Stimulated activated CD4-positive, alpha-beta T cell treated with anti-CD3 and anti-CD28 coated beads, Interleukin-1b, Interleukin-23, amount 100 ng/mL, for 48 hours (primary cell): ENCODE data around the gene ASTN2.

Experiments used
- DNase-seq: peaks from one replicate; pipeline ENCODE4 v3.0.0-alpha.2; 2020

The ASTN2 gene

DNA sequence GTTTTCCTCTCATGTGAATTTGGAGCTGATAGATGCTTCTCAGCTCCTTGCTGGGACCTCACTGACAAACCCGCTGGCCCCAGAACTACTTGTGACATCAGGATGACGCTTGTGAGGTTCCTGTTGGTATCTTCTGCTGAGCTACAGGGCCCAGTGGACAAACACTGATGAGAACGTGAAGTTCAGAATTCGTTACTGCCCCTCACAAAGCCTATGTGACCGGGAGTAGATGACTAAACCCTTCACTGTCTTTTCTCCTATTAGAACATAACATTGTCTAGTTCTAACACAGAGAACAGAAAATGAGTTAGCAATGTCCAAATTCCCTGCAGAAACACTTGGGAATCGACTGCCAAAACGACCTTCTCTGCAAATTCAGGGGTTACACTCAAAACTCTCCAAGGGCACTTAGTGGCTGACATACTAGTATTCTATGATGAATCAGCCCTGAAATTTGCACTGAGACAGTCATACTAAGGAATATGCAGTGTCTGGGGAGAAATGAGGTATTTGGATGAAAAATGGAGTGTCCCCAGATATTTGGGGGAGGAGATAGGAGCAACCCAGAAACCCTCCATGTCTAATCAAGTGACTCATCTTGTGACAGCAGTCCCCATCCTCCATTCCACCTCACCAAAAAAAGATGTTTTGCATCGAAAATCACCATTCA is 871.0 kb downstream of the ASTN2 start:
- no peak for DNase-seq

DNA sequence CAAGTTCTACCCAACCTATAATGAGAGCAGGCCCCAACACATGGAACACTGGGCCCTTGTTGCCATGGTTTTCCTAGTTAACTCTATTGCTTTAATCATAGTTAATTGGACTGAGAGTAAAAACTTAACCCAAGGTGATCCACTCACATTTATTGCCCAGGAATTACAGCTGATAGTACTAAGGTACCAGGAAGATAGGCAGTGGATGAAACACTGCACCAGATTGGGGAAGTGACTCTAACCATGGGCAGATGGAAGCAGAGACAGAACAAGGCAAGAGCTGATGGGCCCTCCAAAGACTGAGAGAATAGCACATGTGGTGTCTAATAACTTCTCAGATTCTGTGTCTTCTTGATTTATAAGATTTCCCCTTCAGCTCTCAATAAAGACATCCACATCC is 873.5 kb downstream of the ASTN2 start:
- no peak for DNase-seq

DNA sequence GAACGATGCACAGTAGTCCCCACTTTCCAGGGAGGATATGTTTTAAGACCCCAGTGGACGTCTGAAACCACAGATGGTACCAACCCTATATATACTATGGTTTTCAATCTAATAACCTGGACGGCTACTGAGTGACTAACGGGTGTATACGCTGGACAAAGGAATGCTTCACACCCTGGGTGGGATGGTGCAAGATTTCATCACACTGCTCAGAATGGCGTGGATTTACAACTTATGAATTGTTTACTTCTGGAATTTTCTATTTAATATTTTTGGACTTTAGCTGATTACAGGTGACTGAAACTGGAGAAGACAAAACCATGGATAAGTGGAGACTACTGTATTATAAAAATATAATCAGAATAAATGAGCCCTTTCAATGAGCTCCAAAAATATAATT is 875.3 kb downstream of the ASTN2 start:
- no peak for DNase-seq

DNA sequence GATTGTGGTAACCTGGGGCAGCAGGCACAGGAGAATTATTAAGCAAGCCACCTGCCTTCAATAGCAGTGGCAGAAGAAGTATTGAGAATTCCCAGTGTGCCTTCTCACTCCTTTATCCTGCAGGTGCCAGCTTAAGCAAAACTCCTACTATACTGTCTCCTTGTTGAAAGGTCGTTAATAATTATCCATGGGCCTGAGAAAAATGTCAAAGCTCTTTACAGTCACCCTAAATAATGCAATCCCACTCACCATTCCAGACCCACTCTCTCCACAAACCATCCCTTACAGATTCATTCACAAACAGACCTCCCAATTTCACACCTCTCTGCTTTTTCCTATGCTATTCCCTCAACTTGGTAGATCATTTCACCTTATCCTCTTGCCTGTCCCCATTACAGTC is 889.2 kb downstream of the ASTN2 start:
- DNase-seq = no peak

DNA sequence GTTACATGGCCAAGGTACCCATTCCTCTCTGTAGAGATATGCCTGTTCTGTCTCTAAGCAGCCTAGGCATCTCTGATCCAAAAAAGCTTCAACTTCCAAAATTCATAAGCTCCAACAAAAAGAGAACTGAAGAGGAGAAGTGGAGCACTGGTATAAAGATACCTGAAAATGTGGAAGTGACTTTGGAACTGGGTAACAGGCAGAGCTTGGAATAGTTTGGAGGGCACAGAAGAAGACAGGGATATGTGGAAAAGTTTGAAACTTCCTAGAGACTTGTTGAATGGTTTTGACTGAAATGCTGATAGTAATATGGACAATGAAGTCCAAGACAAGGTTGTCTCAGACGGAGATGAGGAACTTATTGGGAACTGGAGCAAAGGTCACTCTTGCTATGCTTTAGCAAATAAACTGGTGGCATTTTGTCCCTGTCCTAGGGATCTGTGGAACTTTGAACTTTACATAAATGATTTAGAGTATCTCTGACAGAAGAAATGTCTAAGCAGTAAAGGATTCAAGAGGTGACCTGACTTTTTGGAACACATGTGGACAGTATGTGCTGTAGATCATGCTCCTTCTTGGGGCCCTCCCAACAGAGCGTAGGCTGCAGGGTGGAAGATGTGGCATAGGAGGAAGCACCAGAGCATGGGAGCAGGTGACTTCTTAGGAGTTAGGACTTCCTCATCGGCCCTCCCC is 889.9 kb downstream of the ASTN2 start:
- no peak for DNase-seq

DNA sequence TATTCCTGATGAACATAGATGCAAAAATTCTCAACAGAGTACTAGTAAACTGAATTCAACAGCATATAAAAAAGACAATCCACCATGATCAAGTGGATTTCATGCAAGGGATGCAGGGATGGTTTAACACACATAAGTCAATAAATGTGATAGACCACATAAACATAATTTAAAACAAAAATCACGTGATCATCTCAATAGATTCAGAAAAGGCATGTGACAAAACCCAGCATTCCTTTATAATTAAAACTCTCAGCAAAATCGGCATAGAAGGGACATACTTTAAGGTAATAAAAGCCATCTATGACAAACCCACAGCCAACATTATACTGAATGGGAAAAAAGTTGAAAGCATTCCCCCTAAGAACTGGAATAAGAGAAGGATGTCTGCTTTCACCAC is 894.6 kb downstream of the ASTN2 start:
- DNase-seq = no peak

DNA sequence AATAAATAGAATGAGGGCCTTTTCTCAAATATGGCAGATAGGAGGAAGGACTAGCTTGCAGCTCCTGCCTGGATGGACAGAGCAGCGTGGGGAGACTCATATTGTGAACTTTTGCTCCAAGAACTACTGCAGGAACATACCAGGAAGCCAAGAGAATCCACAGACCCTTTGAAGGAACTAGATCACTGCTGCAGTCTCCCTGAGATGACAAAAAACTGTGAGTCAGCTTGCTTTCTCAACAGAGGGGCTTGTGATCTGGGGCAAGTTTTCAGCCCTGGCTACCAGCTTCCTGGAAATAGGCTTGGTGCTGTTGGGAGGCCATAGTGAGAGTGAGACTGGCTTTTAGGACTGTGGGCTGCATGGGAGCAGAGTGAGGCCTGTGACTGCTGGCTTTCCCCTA is 898.4 kb downstream of the ASTN2 start:
- DNase-seq = no peak

DNA sequence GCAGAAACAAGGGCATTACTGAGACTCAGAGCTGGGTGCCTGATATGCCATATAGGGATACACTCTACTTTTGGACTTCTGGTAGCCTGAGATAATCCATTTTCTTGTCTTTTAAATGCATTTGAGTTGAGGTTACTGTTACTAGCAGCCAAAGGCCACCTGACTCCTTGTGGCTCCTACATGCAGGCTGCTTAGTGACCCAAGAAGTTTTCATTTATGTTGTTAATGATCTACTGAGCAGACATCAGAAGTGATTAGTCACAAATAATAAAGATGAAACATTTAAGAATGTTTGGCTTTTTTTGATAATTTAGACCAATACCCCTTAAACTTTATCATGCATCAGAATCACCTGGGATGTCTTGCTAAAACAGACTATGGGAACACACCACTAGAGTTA is 899.3 kb downstream of the ASTN2 start:
- no peak for DNase-seq

DNA sequence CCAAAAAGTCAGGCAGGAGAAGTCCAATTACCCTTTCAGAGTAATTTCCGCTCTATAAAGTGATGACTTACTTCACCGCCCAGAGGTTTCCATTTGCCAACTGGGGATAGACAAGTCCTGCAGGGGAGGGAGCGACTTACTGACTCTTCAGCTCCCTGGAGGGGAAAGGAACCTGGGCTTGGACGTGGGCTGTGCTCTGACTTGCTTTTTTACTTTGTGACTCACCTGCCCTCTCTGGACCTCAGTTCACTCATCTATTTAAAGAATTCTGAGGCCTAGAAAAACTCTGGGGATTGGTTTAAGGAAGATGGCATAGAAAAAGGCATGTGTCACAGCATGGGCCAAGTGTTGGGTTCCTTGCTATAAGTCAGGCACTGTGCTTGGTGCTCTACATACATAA is 908.2 kb downstream of the ASTN2 start:
- DNase-seq = no peak

DNA sequence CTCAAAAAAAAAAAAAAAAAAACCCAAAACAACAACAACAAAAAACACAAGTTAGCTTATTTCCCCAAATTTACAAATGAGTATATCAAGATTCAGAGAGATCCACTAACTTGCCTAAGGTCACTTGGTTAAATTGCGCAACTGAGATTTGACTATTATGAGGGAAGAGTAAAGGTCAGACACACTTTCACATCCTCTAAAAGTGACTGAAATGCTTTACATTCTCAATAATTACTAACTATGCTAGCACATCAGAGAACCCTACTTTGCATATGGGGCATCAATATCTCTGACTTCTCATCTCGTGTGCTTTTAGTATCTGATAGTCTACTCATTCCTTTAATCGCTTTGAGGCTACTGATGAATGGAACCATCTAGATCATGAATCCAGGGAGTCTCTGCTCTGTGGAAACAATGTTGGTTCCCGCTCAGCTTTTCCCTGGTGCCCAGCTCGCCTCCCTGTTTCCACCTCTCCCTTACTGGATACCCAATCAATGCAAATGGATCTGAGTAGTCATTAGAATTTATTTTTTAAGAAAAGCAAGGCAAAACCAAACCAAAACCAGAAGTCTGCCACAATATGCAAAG is 909.9 kb downstream of the ASTN2 start:
- DNase-seq = no peak

DNA sequence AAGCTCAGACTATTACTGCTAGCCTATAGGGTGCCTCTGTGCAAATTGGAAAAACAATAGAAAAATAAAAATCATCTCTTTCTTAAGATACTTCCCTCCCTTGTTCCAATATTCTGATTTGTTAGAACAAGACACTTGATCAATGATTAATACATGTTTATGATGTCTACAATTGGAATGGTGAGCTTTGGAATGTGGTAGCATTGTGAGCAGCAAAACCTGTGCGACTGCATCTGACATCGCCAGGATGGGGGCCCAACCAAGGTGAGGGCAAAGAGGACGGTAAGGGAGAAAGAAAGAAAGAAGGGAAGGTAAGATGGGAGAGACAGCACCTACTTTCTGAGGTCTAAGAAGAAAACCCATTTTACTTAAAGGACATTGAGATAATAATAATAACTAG is 910.8 kb downstream of the ASTN2 start:
- DNase-seq = no peak

DNA sequence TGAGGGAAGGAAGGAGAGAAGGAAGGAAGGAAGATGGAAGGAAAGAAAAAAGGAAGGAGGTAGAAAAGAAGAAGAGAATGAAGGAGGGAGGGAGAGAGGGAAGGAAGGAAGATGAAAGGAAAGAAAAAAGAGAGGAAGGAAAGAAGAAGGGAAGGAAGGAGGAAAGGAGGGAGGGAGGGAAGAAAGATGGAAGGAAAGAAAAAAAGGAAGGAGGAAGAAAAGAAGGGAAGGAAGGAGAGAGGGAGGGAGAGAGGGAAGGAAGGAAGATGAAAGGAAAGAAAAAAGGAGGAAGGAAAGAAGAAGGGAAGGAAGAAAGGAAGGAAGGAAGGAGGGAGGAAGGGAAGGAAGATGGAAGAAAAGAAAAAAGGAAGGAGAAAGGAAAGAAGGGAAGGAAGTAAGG is 912.1 kb downstream of the ASTN2 start:
- DNase-seq = no peak

DNA sequence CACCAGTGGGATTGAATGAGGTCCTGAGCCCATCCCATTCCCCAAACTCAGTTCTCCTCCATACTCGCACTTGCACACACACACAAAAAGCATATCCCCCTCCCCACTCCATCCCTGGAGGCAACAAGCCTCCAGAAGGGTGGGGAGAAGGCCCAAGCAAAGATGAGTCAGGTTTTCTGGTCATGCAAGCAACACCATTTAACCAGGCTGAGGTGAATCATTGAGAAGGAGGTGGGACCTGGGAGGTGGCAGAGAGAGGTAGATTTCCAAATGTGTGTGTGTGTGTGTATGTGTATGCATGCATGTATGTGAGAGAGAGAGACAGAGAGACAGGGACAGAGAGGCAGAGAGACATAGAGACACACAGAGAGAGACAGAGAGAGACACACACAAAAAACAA is 913.0 kb downstream of the ASTN2 start:
- DNase-seq = no peak

DNA sequence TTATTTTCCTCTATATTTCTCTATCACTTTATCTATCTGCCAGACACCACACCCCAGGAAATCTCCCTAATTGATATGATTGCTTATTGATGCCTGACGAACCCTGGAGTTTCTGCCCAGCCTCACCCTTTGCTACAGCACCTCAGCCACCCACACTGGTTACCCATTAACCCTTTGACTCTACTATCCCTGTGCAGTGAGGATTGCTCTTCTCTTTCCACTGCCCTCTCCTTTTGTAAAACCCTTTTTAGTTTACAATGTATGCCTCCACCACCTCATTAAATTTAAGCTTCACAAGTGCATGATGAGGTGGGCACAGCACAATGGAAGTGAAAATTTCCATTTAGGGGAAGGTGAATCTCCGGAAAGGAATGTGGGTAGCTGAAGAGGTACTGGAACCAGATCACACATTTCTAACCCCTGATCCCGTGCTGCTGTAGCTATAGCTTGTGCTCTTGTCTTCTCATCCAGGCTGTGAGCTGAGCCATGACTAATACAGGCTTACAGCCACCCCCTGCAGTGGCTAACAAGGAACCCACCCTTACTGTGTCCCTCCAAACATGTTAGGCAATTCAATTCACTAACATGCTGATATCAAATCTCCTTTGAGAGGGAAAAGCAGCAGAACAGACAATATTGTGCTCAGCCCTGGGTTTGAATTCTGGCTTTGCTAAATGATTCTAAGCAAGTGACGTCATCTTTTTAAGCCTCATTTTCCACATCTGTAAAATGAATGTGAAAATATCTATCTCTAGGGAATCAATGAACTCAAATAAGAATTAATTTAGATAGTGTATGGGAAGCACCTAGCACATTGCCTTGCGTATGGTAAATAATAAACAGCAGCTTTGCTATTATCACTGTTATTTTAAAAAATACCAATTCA is 914.6 kb downstream of the ASTN2 start:
- DNase-seq = no peak

DNA sequence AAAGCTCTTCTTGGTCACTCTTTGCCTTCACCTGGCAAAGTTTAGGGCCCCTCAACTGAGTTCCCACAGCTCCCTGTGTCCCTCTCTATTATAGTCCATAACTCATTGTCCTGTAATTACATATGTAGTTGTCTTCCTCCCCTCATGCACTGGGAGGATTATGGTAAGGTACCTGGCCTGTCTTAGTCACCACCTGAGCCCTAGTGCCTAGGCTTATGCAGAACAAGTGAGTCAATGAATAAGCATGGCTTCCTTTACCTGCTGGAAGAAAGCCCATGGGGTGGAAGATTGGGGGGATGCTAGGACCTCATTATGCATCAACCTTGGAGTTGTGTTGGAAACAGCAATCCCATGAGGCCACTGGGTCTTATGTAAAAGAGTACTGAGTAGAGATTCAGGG is 915.4 kb downstream of the ASTN2 start:
- DNase-seq = no peak

DNA sequence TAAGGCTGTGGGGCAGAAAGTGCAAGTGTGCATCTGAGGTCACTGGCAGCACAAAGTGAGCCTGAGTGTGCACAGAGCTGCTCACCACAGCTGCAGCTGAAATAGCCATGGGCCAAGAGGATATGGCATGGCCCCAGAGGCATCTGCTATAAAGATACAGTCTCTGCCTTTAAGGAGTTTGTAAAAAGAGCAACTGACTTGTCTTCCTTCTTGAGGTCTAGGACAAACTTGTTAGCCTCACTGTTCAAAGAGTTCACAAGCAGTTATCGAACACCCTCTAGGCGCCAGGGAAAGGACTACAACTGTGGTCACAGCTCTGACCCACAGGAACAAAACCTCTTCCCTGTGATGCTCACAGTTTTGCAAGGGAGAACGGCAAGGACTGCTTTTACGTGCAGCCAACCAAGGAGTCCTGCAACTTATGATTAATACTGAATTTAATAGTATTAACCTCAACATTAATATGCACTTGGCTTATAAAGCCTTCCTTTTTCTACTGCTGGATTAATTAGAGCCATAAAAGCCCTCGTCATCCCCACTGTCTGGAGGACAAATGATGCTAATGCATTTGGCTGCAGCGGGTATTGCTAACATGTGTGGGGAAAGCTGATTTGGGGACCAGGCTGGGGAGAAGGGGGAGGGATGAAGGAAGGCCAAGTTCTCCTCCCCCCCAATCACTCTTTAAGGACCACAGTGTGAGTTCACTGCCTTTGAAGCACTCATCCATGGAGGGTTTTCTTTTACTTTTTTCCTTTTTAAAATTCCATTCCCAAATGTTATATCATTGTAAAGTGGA is 917.6 kb downstream of the ASTN2 start:
- no peak for DNase-seq

DNA sequence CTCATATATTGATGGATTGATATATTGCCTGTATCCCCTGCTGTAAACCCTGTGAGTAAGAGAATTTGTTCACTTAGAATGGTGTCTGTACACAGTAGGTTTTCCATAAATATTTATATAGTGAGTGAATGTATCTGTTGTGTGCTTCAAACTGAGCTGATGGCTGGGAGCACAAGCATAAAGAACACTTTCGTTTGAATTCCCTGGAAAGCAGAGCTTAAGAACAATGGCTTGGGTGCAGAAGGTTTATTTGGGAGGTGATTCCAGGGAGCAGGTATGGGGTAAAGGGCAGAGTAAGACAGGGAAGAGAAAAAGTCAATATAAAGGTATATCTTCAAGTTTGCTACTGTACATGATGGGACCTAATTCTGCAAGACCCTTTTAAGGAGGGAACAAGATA is 918.7 kb downstream of the ASTN2 start:
- DNase-seq = no peak

DNA sequence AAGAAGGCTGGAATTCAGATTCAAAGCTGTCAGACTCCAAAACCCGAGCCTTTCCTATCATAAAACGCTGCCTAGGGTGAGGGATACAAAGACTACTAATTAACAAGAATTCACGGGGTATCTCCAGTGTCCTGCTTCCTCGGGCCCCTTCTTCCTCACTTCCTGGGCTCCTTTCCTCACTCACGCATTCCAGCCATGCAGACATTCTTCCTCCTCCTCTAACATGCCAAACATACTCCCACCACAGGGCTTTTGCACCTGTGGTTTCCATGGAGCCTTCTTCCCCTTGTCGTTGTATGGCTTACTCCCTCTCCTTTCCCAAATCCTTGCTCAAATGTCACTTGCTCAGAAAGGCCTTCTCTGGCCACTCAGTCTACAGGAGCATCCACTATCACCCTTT is 919.1 kb downstream of the ASTN2 start:
- DNase-seq = no peak

DNA sequence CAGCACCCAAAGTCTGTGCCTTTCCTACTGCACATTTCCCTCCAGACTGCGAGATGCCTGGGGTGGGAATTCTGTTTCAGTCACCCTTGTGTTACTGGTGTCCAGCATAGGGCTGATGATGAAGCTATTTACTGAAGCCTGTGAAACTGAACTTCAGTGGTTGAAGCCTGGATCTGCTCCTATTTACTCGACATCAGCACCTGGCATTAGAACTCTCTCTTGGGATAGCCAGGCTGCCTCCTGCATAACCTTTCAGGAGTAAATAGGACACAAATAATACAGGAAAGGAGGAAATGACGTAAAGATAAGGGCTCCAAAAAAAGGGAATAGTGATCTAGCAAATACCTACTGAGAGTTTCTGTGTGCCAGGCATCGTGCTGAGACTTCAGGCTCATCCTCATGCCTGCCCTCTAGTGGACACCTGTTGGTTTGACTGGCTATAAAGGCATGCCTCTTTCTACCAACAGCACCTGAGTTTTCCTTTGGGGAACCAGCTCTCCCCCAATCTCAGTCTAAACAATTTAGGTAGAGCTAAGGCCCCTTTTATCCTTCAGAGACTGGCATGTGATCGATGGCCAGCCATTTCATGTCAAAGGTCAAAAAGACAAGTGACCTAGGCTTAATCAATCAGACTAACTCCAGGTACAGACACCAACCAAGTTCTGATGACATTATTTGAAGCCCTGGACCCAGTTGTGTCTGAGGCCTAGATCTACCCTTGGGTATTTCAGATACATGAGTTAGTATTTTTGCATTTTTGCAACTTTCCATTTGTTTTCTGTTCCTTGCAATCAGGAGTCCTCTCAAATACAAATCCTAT is 919.8 kb downstream of the ASTN2 start:
- DNase-seq = peak; percentile 4

DNA sequence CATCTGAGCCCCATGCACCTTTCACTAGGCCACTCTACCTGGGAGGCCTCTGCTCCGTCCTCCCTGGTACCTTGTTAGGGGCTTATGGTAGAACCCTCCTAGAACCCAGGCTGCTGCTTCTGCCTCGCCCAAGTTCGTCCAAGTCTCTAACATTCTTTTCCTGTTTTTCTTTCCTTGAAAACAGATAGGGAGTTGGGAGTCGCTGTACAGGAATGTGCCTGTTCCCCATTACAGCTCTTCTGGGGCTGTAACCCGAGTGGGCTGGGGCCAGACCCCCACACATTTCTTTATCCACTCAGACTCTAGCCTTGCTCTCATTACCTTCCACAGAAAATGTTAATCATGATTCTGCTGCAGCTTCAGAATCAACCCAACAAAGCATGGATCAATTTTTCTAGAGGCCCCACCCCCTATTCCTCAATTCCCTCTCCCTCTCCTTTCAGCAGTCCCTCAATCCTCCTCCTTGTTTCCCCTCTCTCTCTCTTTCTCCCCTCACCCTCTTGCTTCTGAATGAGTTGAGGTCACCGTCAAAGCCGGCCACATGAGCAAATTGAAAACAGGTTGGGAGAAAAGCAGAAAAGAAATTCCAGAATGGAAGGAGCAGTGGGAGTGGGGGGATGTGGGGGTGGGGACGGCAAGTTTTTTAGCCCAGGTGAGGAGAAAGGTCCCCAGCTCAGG is 921.5 kb downstream of the ASTN2 start:
- DNase-seq = no peak

DNA sequence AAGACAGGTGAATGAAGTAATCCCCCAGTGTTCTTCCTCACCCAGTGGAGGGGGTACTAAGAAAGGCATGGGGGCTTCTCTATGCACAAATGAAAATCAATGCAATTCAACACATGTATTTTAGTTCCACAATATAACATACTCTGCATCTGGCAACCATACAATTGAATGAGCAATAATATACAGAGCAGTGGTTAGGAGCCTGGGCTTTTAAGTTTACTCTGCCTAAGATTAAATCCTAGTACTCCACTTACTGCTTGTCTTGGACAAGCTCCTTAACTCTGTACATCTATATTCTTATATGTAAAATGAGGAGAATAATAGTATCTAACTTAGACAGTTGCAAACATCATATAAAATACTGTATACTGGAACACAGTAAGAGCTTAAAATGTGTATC is 923.2 kb downstream of the ASTN2 start:
- DNase-seq = no peak
